ENCODE data around the gene SUCLA2.
A peak's percentile ranks its signal among the peaks of the same experiment; 100 is the strongest.
"Not testable (repeated sequence)": the region's sequence is repeated elsewhere in the genome, so short reads cannot be mapped to it uniquely, and the experiment has no call there.

SUCLA2 gene
- 32.7 reads per million in 2 donors for total RNA-seq

- peak; percentile 79 for DNase-seq
Observed at GRCh38 chr13:48001114-48001881, at the start of gene SUCLA2. SUCLA2 (minus strand) TSS chr13:48001273; CDS start chr13:48001269, 4 bp downstream.

GRCh38 chr13:48050550-48050949 lies 49.5 kb upstream of the SUCLA2 start:
- DNase-seq: no peak

- DNase-seq: no peak
Observed at GRCh38 chr13:48043789-48044503, 42.9 kb upstream of the SUCLA2 start.

GRCh38 chr13:48042894-48043293 lies 41.8 kb upstream of the SUCLA2 start:
- DNase-seq: no peak

GRCh38 chr13:48040896-48041295 lies 39.8 kb upstream of the SUCLA2 start:
- DNase-seq: no peak

- DNase-seq: no peak
Observed at GRCh38 chr13:48040049-48040448, 39.0 kb upstream of the SUCLA2 start.

- DNase-seq: no peak
Observed at GRCh38 chr13:48038761-48039160, 37.7 kb upstream of the SUCLA2 start.

- DNase-seq: peak; percentile 86
Observed at GRCh38 chr13:48037346-48038173, 36.5 kb upstream of the SUCLA2 start, which contains the start of gene NUDT15. NUDT15 (plus strand) TSS chr13:48037726; CDS start chr13:48037747, 21 bp downstream.

GRCh38 chr13:48029859-48030258 lies 28.8 kb upstream of the SUCLA2 start:
- DNase-seq: no peak

- DNase-seq: no peak
Observed at GRCh38 chr13:48028066-48028465, 27.0 kb upstream of the SUCLA2 start.

- no peak for DNase-seq
Observed at GRCh38 chr13:48019796-48020195, 18.7 kb upstream of the SUCLA2 start.

GRCh38 chr13:48018637-48019036 lies 17.6 kb upstream of the SUCLA2 start:
- no peak for DNase-seq

GRCh38 chr13:48014359-48014758 lies 13.3 kb upstream of the SUCLA2 start:
- no peak for DNase-seq

GRCh38 chr13:48012668-48013067 lies 11.6 kb upstream of the SUCLA2 start:
- no peak for DNase-seq

- no peak for DNase-seq
Observed at GRCh38 chr13:48010698-48011097, 9.6 kb upstream of the SUCLA2 start.

GRCh38 chr13:48009284-48009683 lies 8.2 kb upstream of the SUCLA2 start:
- DNase-seq: no peak

- no peak for DNase-seq
Observed at GRCh38 chr13:48006396-48006795, 5.3 kb upstream of the SUCLA2 start.

- no peak for DNase-seq
Observed at GRCh38 chr13:48004201-48004600, 3.1 kb upstream of the SUCLA2 start.

- DNase-seq: not testable (repeated sequence)
Observed at GRCh38 chr13:48001999-48002398, 926 bp upstream of the SUCLA2 start.

- no peak for DNase-seq
Observed at GRCh38 chr13:48000559-48001113, 437 bp downstream of the SUCLA2 start.

- DNase-seq: no peak
Observed at GRCh38 chr13:47999973-48000372, 1.1 kb downstream of the SUCLA2 start.

- no peak for DNase-seq
Observed at GRCh38 chr13:47997384-47997783, 3.7 kb downstream of the SUCLA2 start.

GRCh38 chr13:47991859-47992258 lies 9.2 kb downstream of the SUCLA2 start:
- no peak for DNase-seq
